ENCODE data around the gene MPST. TPM values are rescaled to one million over a fixed set of nuclear protein-coding genes. Genes with fewer than 3 reads are reported as not detected.
"Not testable (repeated sequence)": the region's sequence is repeated elsewhere in the genome, so short reads cannot be mapped to it uniquely, and the experiment has no call there.

Gene MPST
- total RNA-seq, 1 experiment from 2014 or later, result 66.6 TPM

GRCh38 chr22:36986242-36986821 lies 33.2 kb upstream of the MPST start:
- Histone ChIP-seq H3K4me1 (ENCODE audit: insufficient read depth, low read length, poor library complexity, severe bottlenecking) (no peaks in the 10 kb centered on the region), H3K36me3 (ENCODE audit: insufficient read depth, low read length, poor library complexity, severe bottlenecking) (no peaks in the 10 kb centered on the region), H3K27ac (ENCODE audit: low read depth, low read length, poor library complexity, severe bottlenecking) (no peak overlapping the region), H3K9me3 (ENCODE audit: low read depth, low read length, poor library complexity, severe bottlenecking) (peaks cover 10% of the 10 kb centered on the region), H3K27me3 (replicated peaks; ENCODE audit: insufficient read depth, low read depth, low read length, poor library complexity) (peaks cover 31% of the 10 kb centered on the region), H3K4me3 (ENCODE audit: low read depth, low read length, poor library complexity, severe bottlenecking) (no peak overlapping the region)
- BruUV-seq (replicated peaks), result no TSS peak
- intact Hi-C loops (cut with micrococcal nuclease; ENCODE audit: unreplicated experiment), result no loop called here
- CTCF ChIA-PET, result no interaction called here
- DNase-seq (ENCODE audit: low spot score), result peak; percentile 39
- TF ChIP-seq EZH2 (IDR thresholded peaks at IDR 0.05; ENCODE audit: borderline replicate concordance, low read depth, low read length, poor library complexity, severe bottlenecking) (no peak), CTCF (conservative IDR thresholded peaks at IDR 0.05; ENCODE audit: low read depth, low read length) (peak; percentile 73)
- POLR2A ChIA-PET (ENCODE audit: low non-redundant PET), result no interaction called here

GRCh38 chr22:36988075-36988832 lies 31.3 kb upstream of the MPST start:
- Histone ChIP-seq H3K4me3 (ENCODE audit: low read depth, low read length, poor library complexity, severe bottlenecking) (no peak overlapping the region), H3K27me3 (replicated peaks; ENCODE audit: insufficient read depth, low read depth, low read length, poor library complexity) (peaks cover 50% of the 10 kb centered on the region), H3K36me3 (ENCODE audit: insufficient read depth, low read length, poor library complexity, severe bottlenecking) (no peaks in the 10 kb centered on the region), H3K27ac (ENCODE audit: low read depth, low read length, poor library complexity, severe bottlenecking) (no peak overlapping the region), H3K4me1 (ENCODE audit: insufficient read depth, low read length, poor library complexity, severe bottlenecking) (no peaks in the 10 kb centered on the region), H3K9me3 (ENCODE audit: low read depth, low read length, poor library complexity, severe bottlenecking) (peaks cover 10% of the 10 kb centered on the region)
- no peak for DNase-seq (ENCODE audit: low spot score)
- intact Hi-C loops (cut with micrococcal nuclease; ENCODE audit: unreplicated experiment), result no loop called here
- no TSS peak for BruUV-seq (replicated peaks)
- no peak for TF ChIP-seq EZH2 (IDR thresholded peaks at IDR 0.05; ENCODE audit: borderline replicate concordance, low read depth, low read length, poor library complexity, severe bottlenecking)
- TF ChIP-seq CTCF (conservative IDR thresholded peaks at IDR 0.05; ENCODE audit: low read depth, low read length), result no peak
- POLR2A ChIA-PET (ENCODE audit: low non-redundant PET), result no interaction called here
- CTCF ChIA-PET, result no interaction called here

- intact Hi-C loops (cut with micrococcal nuclease; ENCODE audit: unreplicated experiment); BruUV-seq (replicated peaks); H3K36me3 ChIP-seq (ENCODE audit: insufficient read depth, low read length, poor library complexity, severe bottlenecking); H3K4me1 ChIP-seq (ENCODE audit: insufficient read depth, low read length, poor library complexity, severe bottlenecking); POLR2A ChIA-PET (ENCODE audit: low non-redundant PET); H3K4me3 ChIP-seq (ENCODE audit: low read depth, low read length, poor library complexity, severe bottlenecking); CTCF ChIA-PET; H3K27ac ChIP-seq (ENCODE audit: low read depth, low read length, poor library complexity, severe bottlenecking); DNase-seq (ENCODE audit: low spot score): not testable (repeated sequence)
- H3K27me3 ChIP-seq (replicated peaks; ENCODE audit: insufficient read depth, low read depth, low read length, poor library complexity), result peaks cover 57% of the 10 kb centered on the region
- H3K9me3 ChIP-seq (ENCODE audit: low read depth, low read length, poor library complexity, severe bottlenecking), result peaks cover 10% of the 10 kb centered on the region
These were observed 30.5 kb upstream of the MPST start for GRCh38 chr22:36989012-36989411.

- H3K27ac ChIP-seq (ENCODE audit: low read depth, low read length, poor library complexity, severe bottlenecking), result no peak overlapping the region
- no TSS peak for BruUV-seq (replicated peaks)
- H3K36me3 ChIP-seq (ENCODE audit: insufficient read depth, low read length, poor library complexity, severe bottlenecking), result no peaks in the 10 kb centered on the region
- peaks cover 58% of the 10 kb centered on the region for H3K27me3 ChIP-seq (replicated peaks; ENCODE audit: insufficient read depth, low read depth, low read length, poor library complexity)
- intact Hi-C loops (cut with micrococcal nuclease; ENCODE audit: unreplicated experiment), result no loop called here
- DNase-seq (ENCODE audit: low spot score), result no peak
- no peak overlapping the region for H3K4me3 ChIP-seq (ENCODE audit: low read depth, low read length, poor library complexity, severe bottlenecking)
- POLR2A ChIA-PET (ENCODE audit: low non-redundant PET), result no interaction called here
- TF ChIP-seq CTCF (conservative IDR thresholded peaks at IDR 0.05; ENCODE audit: low read depth, low read length) (no peak), EZH2 (IDR thresholded peaks at IDR 0.05; ENCODE audit: borderline replicate concordance, low read depth, low read length, poor library complexity, severe bottlenecking) (no peak)
- CTCF ChIA-PET, result no interaction called here
- H3K4me1 ChIP-seq (ENCODE audit: insufficient read depth, low read length, poor library complexity, severe bottlenecking), result no peaks in the 10 kb centered on the region
- H3K9me3 ChIP-seq (ENCODE audit: low read depth, low read length, poor library complexity, severe bottlenecking), result peaks cover 10% of the 10 kb centered on the region
These were observed 29.1 kb upstream of the MPST start for GRCh38 chr22:36990457-36990856.

All from A673 (cell line).